ENCODE data around the gene PALD1. TPM values are rescaled to one million over a fixed set of nuclear protein-coding genes. Genes with fewer than 3 reads are reported as not detected.

Gene PALD1
- total RNA-seq, 1 donor from 2014 or later = 9.6 TPM

DNA sequence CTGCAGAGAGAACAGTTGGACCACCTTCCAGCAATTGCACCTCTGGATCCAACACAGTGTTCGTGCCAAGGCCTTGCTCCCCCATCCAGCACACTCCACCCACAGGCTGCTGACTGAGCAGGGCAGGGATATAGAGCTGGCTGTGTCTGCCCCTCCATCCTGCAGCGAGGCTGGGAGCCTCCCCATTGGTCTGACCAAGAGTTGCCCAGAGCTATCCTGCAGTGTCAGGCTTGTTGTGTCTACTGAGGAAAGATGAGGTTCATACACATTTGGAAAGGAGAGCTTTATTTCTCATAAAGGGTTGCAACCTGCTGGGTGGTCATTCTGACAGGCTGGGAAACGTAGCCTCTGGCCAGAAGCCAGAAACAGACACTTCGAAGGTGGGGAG is 96.9 kb downstream of the PALD1 start:
- Histone ChIP-seq H4K20me1 (ENCODE audit: low read depth) (no peaks in the 10 kb centered on the region), H3K9ac (no peak overlapping the region), H3K4me2 (no peak overlapping the region), H2AFZ (replicated peaks) (no peak overlapping the region), H3K4me1 (no peaks in the 10 kb centered on the region), H3K79me2 (ENCODE audit: low read depth) (no peaks in the 10 kb centered on the region), H3K4me3 (no peak overlapping the region), H3K36me3 (no peaks in the 10 kb centered on the region), H3K27ac (no peak overlapping the region), H3K9me3 (ENCODE audit: low read depth) (no peaks in the 10 kb centered on the region), H3F3A (ENCODE audit: low read depth) (no peaks in the 10 kb centered on the region), H3K27me3 (no peaks in the 10 kb centered on the region)
- no peak for DNase-seq (ENCODE audit: low spot score)
- Mint-ChIP-seq H3K36me3 (no peaks in the 10 kb centered on the region), H3K27me3 (ENCODE audit: insufficient read depth, low read depth) (peaks cover 2% of the 10 kb centered on the region), H3K4me1 (peaks cover 8% of the 10 kb centered on the region), H3K4me3 (no peak overlapping the region), H3K9me3 (no peaks in the 10 kb centered on the region), H3K27ac (no peak overlapping the region)
- TF ChIP-seq EZH2phosphoT487 (IDR thresholded peaks at IDR 0.05) (no peak), EZH2 (IDR thresholded peaks at IDR 0.05) (no peak)
- TF ChIP-seq, protein P1, sequence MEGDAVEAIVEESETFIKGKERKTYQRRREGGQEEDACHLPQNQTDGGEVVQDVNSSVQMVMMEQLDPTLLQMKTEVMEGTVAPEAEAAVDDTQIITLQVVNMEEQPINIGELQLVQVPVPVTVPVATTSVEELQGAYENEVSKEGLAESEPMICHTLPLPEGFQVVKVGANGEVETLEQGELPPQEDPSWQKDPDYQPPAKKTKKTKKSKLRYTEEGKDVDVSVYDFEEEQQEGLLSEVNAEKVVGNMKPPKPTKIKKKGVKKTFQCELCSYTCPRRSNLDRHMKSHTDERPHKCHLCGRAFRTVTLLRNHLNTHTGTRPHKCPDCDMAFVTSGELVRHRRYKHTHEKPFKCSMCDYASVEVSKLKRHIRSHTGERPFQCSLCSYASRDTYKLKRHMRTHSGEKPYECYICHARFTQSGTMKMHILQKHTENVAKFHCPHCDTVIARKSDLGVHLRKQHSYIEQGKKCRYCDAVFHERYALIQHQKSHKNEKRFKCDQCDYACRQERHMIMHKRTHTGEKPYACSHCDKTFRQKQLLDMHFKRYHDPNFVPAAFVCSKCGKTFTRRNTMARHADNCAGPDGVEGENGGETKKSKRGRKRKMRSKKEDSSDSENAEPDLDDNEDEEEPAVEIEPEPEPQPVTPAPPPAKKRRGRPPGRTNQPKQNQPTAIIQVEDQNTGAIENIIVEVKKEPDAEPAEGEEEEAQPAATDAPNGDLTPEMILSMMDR (IDR thresholded peaks at IDR 0.05) = no peak

DNA sequence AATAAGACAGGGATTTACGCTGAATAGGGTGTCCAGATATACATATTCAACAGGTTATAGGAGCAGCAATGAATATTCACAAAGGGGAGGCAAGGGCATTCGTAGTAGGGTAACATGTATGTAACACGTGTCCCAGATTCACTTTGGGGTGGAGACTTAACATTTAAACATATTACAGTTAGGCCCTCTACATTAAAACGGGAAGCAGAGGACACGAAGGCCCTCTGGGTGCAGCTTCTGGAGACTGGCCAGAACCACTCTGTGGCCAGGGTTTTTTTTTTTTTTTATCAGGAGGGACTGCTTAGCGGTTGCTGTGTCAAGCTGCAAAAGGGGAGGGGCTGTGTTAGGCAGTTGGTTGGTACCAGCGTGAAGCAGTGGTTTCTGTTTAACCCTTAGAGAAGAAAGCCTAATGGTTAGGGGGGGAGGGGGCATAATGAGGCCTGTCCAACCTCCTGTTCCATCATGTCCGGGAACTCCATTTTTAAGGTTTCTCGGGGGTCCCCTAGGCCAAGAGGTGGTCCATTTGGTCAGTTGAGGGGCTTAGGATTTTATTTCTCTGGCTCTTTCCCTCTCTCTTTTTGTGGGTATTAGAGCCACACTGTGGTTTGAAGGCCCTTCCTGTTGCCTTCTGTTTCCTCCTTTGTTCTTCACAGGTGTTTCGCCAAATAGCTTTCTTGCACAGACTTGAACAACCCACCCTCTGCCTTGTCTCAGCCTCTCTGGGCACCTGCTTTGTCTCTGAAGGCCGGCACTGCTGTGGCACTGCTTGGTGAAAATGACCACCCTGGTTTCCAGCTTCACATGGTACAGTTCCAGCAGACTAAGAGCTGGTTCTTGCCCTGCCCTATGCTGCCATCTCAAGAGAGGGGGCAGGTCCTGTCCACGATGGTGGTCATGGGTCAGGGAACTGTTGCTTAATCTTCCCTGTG is 97.6 kb downstream of the PALD1 start:
- Histone ChIP-seq H3F3A (ENCODE audit: low read depth) (no peaks in the 10 kb centered on the region), H3K4me1 (no peaks in the 10 kb centered on the region), H3K4me2 (no peak overlapping the region), H3K79me2 (ENCODE audit: low read depth) (no peaks in the 10 kb centered on the region), H3K27ac (no peak overlapping the region), H3K9me3 (ENCODE audit: low read depth) (no peaks in the 10 kb centered on the region), H3K4me3 (no peak overlapping the region), H3K36me3 (no peaks in the 10 kb centered on the region), H3K9ac (no peak overlapping the region), H3K27me3 (no peaks in the 10 kb centered on the region), H2AFZ (replicated peaks) (no peak overlapping the region), H4K20me1 (ENCODE audit: low read depth) (no peaks in the 10 kb centered on the region)
- TF ChIP-seq EZH2phosphoT487 (IDR thresholded peaks at IDR 0.05) (no peak), EZH2 (IDR thresholded peaks at IDR 0.05) (no peak)
- TF ChIP-seq, protein P1 (IDR thresholded peaks at IDR 0.05) = no peak
- Mint-ChIP-seq H3K27ac (no peak overlapping the region), H3K4me1 (peaks cover 8% of the 10 kb centered on the region), H3K36me3 (no peaks in the 10 kb centered on the region), H3K4me3 (no peak overlapping the region), H3K9me3 (no peaks in the 10 kb centered on the region), H3K27me3 (ENCODE audit: insufficient read depth, low read depth) (peaks cover 2% of the 10 kb centered on the region)
- DNase-seq (ENCODE audit: low spot score) = no peak

DNA sequence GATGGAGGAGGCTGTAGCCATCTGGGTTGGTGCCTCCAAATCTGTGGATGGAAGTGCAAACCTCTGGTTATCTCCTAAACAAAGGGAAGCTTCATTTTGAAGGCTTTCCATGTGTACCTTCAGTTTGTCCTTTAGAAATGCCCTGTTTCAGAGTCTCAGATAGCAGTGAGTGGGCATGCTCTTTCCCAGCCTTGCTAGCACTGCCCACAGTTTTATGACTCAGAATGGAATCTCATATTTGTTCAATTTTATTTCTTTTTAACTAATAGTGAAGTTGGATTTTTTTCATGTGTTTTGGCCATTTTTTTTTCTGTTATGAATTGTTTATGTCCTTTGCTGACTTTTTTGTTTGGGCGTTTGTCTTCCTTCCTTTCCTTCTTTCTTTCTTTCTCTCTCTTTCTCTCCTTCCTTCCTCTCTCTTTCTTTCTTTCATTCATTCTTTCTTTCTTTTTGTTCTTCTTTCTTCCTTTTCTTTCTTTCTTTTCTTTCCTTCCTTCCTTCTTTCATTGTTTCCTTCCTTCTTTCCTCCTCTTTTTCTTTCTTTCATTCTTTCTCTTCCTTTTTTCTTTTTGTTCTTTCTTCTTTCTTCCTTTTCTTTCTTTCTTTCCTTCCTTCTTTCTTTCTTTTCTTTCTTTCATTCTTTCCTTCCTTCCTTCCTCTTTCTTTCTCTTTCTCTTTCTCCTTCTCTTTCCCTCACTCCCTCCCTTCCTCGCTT is 98.4 kb downstream of the PALD1 start:
- Mint-ChIP-seq H3K9me3 (no peaks in the 10 kb centered on the region), H3K4me1 (peaks cover 8% of the 10 kb centered on the region), H3K27ac (no peak overlapping the region), H3K36me3 (no peaks in the 10 kb centered on the region), H3K27me3 (ENCODE audit: insufficient read depth, low read depth) (peaks cover 2% of the 10 kb centered on the region), H3K4me3 (no peak overlapping the region)
- H3K79me2 ChIP-seq (ENCODE audit: low read depth) = no peaks in the 10 kb centered on the region
- DNase-seq (ENCODE audit: low spot score) = no peak
- H3K27ac ChIP-seq = no peak overlapping the region
- no peak overlapping the region for H2AFZ ChIP-seq (replicated peaks)
- H3K4me3 ChIP-seq = no peak overlapping the region
- no peaks in the 10 kb centered on the region for H3K36me3 ChIP-seq
- TF ChIP-seq EZH2 (IDR thresholded peaks at IDR 0.05) = no peak
- TF ChIP-seq, protein P1 (IDR thresholded peaks at IDR 0.05) = no peak
- TF ChIP-seq EZH2phosphoT487 (IDR thresholded peaks at IDR 0.05) = no peak
- H3K9me3 ChIP-seq (ENCODE audit: low read depth) = no peaks in the 10 kb centered on the region
- no peak overlapping the region for H3K4me2 ChIP-seq
- H3K27me3 ChIP-seq = no peaks in the 10 kb centered on the region
- no peak overlapping the region for H3K9ac ChIP-seq
- H4K20me1 ChIP-seq (ENCODE audit: low read depth) = no peaks in the 10 kb centered on the region
- no peaks in the 10 kb centered on the region for H3F3A ChIP-seq (ENCODE audit: low read depth)
- H3K4me1 ChIP-seq = no peaks in the 10 kb centered on the region

All from neural progenitor cell (in vitro differentiated cells).